HepG2 (cell line): ENCODE measurements around the gene HCAR1. TPM values are rescaled to one million over a fixed set of nuclear protein-coding genes. Genes with fewer than 3 reads are reported as not detected.

Experiments used
- CAMTA2 ChIP-seq: sonication (generic); formaldehyde crosslinking; IDR thresholded peaks from 2 replicates; pipeline ENCODE4 v1.4.0; 2020; ENCODE audit warnings: mild to moderate bottlenecking, missing genetic modification reagents, borderline replicate concordance
- CREM ChIP-seq, 2 experiments: sonication (generic) in 1 of 2; formaldehyde crosslinking in 1 of 2; IDR thresholded peaks; 2 replicates each; pipeline versions ENCODE4 v1.4.0 to v1.6.1; 2016 to 2020; ENCODE audit warnings: antibody characterized with exemption in 1 of 2, mild to moderate bottlenecking in 1 of 2, missing genetic modification reagents in 1 of 2
- HDAC6 ChIP-seq: fragments of 200-600 bp; sonication (generic); IDR thresholded peaks from 2 replicates; pipeline ENCODE4 v1.7.0; 2017; ENCODE audit warnings: mild to moderate bottlenecking, antibody characterized with exemption, low read length, low read depth
- HMG20B ChIP-seq: conservative IDR thresholded peaks from 2 replicates; pipeline ENCODE4 v1.6.1; 2016; ENCODE audit warnings: missing genetic modification reagents, missing compliant biosample characterization
- HNRNPK ChIP-seq: fragments of 200-400 bp; formaldehyde crosslinking; IDR thresholded peaks from 2 replicates; pipeline ENCODE4 v1.6.1; 2018; ENCODE audit warnings: low read length, low read depth, moderate library complexity, mild to moderate bottlenecking; ENCODE audit not compliant: poor library complexity, severe bottlenecking
- NR2F1 ChIP-seq, 2 experiments: fragments of 450-650 bp in 1 of 2; formaldehyde crosslinking in 1 of 2; IDR thresholded peaks; 2 replicates each; pipeline versions ENCODE4 v1.5.0 to v1.6.1; 2016 to 2020; ENCODE audit warnings: mild to moderate bottlenecking in 1 of 2, missing compliant biosample characterization in 1 of 2, missing genetic modification reagents in 1 of 2, moderate library complexity in 1 of 2
- PRDM4 ChIP-seq: sonication (generic); formaldehyde crosslinking; IDR thresholded peaks from 2 replicates; pipeline ENCODE4 v1.9.0; 2021; ENCODE audit warnings: missing genetic modification reagents, borderline replicate concordance
- RAD51 ChIP-seq: fragments of 450-650 bp; IDR thresholded peaks from 2 replicates; pipeline ENCODE4 v1.6.1; 2016; ENCODE audit warnings: borderline replicate concordance
- SNAPC5 ChIP-seq: sonication (generic); formaldehyde crosslinking; IDR thresholded peaks from 2 replicates; pipeline ENCODE4 v1.8.1; 2023; ENCODE audit warnings: mild to moderate bottlenecking, missing genetic modification reagents, borderline replicate concordance
- SP2 ChIP-seq: sonication (generic); formaldehyde crosslinking; IDR thresholded peaks from 2 replicates; pipeline ENCODE4 v1.5.1; 2020; ENCODE audit warnings: mild to moderate bottlenecking, missing genetic modification reagents
- SRY ChIP-seq: sonication (generic); formaldehyde crosslinking; IDR thresholded peaks from 2 replicates; pipeline ENCODE4 v1.8.0; 2022; ENCODE audit warnings: mild to moderate bottlenecking, missing genetic modification reagents
- ZBTB8A ChIP-seq: sonication (generic); formaldehyde crosslinking; IDR thresholded peaks from 2 replicates; pipeline ENCODE4 v1.4.0; 2020; ENCODE audit warnings: mild to moderate bottlenecking, low read depth, missing genetic modification reagents, borderline replicate concordance
- ZMYM2 ChIP-seq: sonication (generic); formaldehyde crosslinking; IDR thresholded peaks from 2 replicates; pipeline ENCODE4 v1.8.0; 2022; ENCODE audit warnings: mild to moderate bottlenecking, missing genetic modification reagents
- ZNF124 ChIP-seq: sonication (generic); formaldehyde crosslinking; IDR thresholded peaks from 2 replicates; pipeline ENCODE4 v1.4.0; 2020; ENCODE audit warnings: missing genetic modification reagents
- ZNF230 ChIP-seq: sonication (generic); formaldehyde crosslinking; IDR thresholded peaks from 2 replicates; pipeline ENCODE4 v1.4.0; 2020; ENCODE audit warnings: mild to moderate bottlenecking, missing genetic modification reagents
- ZNF253 ChIP-seq: sonication (generic); formaldehyde crosslinking; IDR thresholded peaks from 2 replicates; pipeline ENCODE4 v1.8.0; 2022; ENCODE audit warnings: mild to moderate bottlenecking, missing genetic modification reagents, borderline replicate concordance
- ZNF263 ChIP-seq: sonication (generic); formaldehyde crosslinking; IDR thresholded peaks from 2 replicates; pipeline ENCODE4 v1.4.0; 2020; ENCODE audit warnings: missing genetic modification reagents
- ZNF354B ChIP-seq: sonication (generic); formaldehyde crosslinking; IDR thresholded peaks from 2 replicates; pipeline ENCODE4 v1.8.0; 2022; ENCODE audit warnings: mild to moderate bottlenecking, missing genetic modification reagents
- ZNF510 ChIP-seq: sonication (generic); formaldehyde crosslinking; IDR thresholded peaks from 2 replicates; pipeline ENCODE4 v1.4.0; 2020; ENCODE audit warnings: low read depth, mild to moderate bottlenecking, missing genetic modification reagents
- ZNF558 ChIP-seq: sonication (generic); formaldehyde crosslinking; IDR thresholded peaks from 2 replicates; pipeline ENCODE4 v1.9.0; 2022; ENCODE audit warnings: mild to moderate bottlenecking, missing genetic modification reagents, borderline replicate concordance
- ZNF564 ChIP-seq: sonication (generic); formaldehyde crosslinking; IDR thresholded peaks from 2 replicates; pipeline ENCODE4 v1.8.1; 2023; ENCODE audit warnings: mild to moderate bottlenecking, missing genetic modification reagents
- ZNF644 ChIP-seq: IDR thresholded peaks from 2 replicates; pipeline ENCODE4 v1.6.1; 2016; ENCODE audit warnings: low read depth
- ZNF724P ChIP-seq: sonication (generic); formaldehyde crosslinking; IDR thresholded peaks from 2 replicates; pipeline ENCODE4 v1.8.0; 2022; ENCODE audit warnings: missing genetic modification reagents, borderline replicate concordance
- ZNF75D ChIP-seq: sonication (generic); formaldehyde crosslinking; IDR thresholded peaks from 2 replicates; pipeline ENCODE4 v1.8.1; 2023; ENCODE audit warnings: missing genetic modification reagents, mild to moderate bottlenecking, borderline replicate concordance
- ZNF776 ChIP-seq: sonication (generic); formaldehyde crosslinking; IDR thresholded peaks from 2 replicates; pipeline ENCODE4 v1.4.0; 2020; ENCODE audit warnings: mild to moderate bottlenecking, missing genetic modification reagents
- ZNF841 ChIP-seq: sonication (generic); formaldehyde crosslinking; IDR thresholded peaks from 2 replicates; pipeline ENCODE4 v1.8.1; 2023; ENCODE audit warnings: missing genetic modification reagents, borderline replicate concordance
- polyA plus RNA-seq, 8 experiments: library from polyadenylated mRNA; depleted of rRNA in 3 of 8; stranded (reverse) in 7 of 8; unstranded in 1 of 8; fragments of >200 nt; fragmentation: Illumina TruSeq in 4 of 8; extraction: Trizol in 4 of 8; gene quantifications; 2 replicates each; pipeline versions ENCODE4 v1.2.1 to v1.2.3, GENCODE V29; 2011 to 2016; ENCODE audit warnings: low read depth in 4 of 8, missing spikeins in 1 of 8, mixed read lengths in 1 of 8; ENCODE audit not compliant: insufficient read depth in 1 of 8
- total RNA-seq, 5 experiments: library from RNA; depleted of rRNA; stranded (reverse); fragments of >200 nt; fragmentation: Illumina TruSeq; extraction: Trizol; gene quantifications; 2 replicates each; pipeline ENCODE4 v1.2.3, GENCODE V29; 2016; ENCODE audit warnings: low read depth in 1 of 5
- TF ChIP-seq, protein P1 (sequence below): sonication (generic); formaldehyde crosslinking; IDR thresholded peaks from 2 replicates; pipeline ENCODE4 v1.8.0; 2022; ENCODE audit warnings: missing genetic modification reagents, low read depth, mild to moderate bottlenecking, borderline replicate concordance

HCAR1 gene
- total and polyA plus RNA-seq, 2 of the 13 experiments (the other 11 are each of a cell fraction or from before 2014, with no cell fraction given), result 0.53 to 4.4 TPM

DNA sequence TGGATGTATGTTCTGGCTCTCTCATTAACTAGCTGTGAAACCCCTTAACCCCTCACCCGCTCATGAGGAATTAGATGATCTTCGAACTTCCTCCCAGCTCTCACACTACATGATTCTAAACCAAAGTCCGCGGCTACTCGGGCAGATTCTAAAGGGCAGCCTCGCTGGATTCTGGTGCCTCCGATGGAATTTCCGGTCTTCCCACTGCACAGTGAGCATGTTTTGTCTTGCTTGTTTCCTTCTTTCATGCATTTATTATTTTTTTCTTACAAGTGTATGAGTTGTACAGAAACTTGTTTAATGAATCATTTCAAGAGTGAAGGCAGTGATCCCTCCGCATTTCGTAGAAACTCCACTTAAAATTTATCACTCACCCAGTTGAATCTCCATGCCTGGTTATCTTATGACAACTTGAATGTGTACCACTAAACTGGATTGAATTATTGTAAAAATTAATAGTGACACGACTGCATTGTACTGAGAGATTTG lies 9.5 kb downstream of the HCAR1 start (continued):
- TF ChIP-seq CREM (IDR thresholded peaks at IDR 0.05), result peak; percentile 60; the same call in 1 of the 2 replicates
- TF ChIP-seq CREM (CRISPR knock-in tag; IDR thresholded peaks at IDR 0.05), result no peak
- no peak for TF ChIP-seq ZNF230
- TF ChIP-seq ZBTB8A, result no peak
- no peak for TF ChIP-seq HMG20B
- TF ChIP-seq CAMTA2 (CRISPR knock-in tag), result no peak
- TF ChIP-seq SRY, result no peak
- no peak for TF ChIP-seq PRDM4 (CRISPR knock-in tag)
- TF ChIP-seq SP2 (CRISPR knock-in tag), result no peak
- no peak for TF ChIP-seq ZNF75D (CRISPR knock-in tag)
- no peak for TF ChIP-seq ZNF263 (CRISPR knock-in tag)
- TF ChIP-seq ZNF564 (CRISPR knock-in tag), result no peak
- TF ChIP-seq, protein P1, sequence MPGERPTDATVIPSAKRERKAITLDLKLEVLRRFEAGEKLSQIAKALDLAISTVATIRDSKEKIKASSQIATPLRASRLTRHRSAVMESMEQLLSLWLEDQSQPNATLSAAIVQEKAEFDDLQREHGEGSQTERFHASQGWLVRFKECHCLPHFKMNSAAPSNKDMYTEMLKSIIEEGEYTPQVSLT (CRISPR knock-in tag), result no peak
- TF ChIP-seq ZNF558 (CRISPR knock-in tag), result no peak
- no peak for TF ChIP-seq ZNF724P
- TF ChIP-seq ZMYM2 (CRISPR knock-in tag), result peak; percentile 55; the same call in 1 of the 2 replicates
- TF ChIP-seq RAD51, result no peak
- TF ChIP-seq ZNF354B (CRISPR knock-in tag), result no peak
- TF ChIP-seq HDAC6, result no peak
- TF ChIP-seq SNAPC5 (CRISPR knock-in tag), result no peak
- no peak for TF ChIP-seq HNRNPK
- TF ChIP-seq ZNF776, result no peak
- no peak for TF ChIP-seq ZNF644 (CRISPR knock-in tag)
- no peak for TF ChIP-seq NR2F1 (CRISPR knock-in tag; IDR thresholded peaks at IDR 0.05)
- TF ChIP-seq ZNF841 (CRISPR knock-in tag), result no peak
- no peak for TF ChIP-seq ZNF253 (CRISPR knock-in tag)
- TF ChIP-seq ZNF510 (CRISPR knock-in tag), result no peak
- peak; percentile 55; the same call in 1 of the 2 replicates for TF ChIP-seq ZNF124 (CRISPR knock-in tag)
